GM10266 (cell line): Measurements from ENCODE around the gene GSDME.

Experiments
- DNase-seq: peaks from one replicate; pipeline ENCODE4 v3.0.0; 2012; ENCODE audit errors: extremely low spot score
- CTCF ChIP-seq: IDR thresholded peaks from 2 replicates; pipeline ENCODE4 v1.5.1; 2012; ENCODE audit warnings: mild to moderate bottlenecking, low read depth; ENCODE audit not compliant: control insufficient read depth, insufficient read depth; ENCODE audit errors: missing control alignments

Gene GSDME

GRCh38 chr7:24685708-24686107, 71.6 kb downstream of the GSDME start:
- DNase-seq, result no peak

GRCh38 chr7:24670782-24671181, 86.5 kb downstream of the GSDME start:
- TF ChIP-seq CTCF, result no peak
- no peak for DNase-seq

More at GRCh38 chr7:24685708-24686107, 71.6 kb downstream of the GSDME start:
- TF ChIP-seq CTCF, result no peak

GRCh38 chr7:24669971-24670591, 87.2 kb downstream of the GSDME start:
- no peak for TF ChIP-seq CTCF
- DNase-seq, result no peak

GRCh38 chr7:24668927-24669635, 88.2 kb downstream of the GSDME start:
- TF ChIP-seq CTCF, result no peak
- no peak for DNase-seq

- peak; percentile 70 for TF ChIP-seq CTCF
- peak; percentile 35 for DNase-seq
Observed at GRCh38 chr7:24665564-24666294, 91.5 kb downstream of the GSDME start.

- DNase-seq, result no peak
- TF ChIP-seq CTCF, result no peak
Observed at GRCh38 chr7:24660546-24660945, 96.7 kb downstream of the GSDME start.
